ENCODE data around the gene CACNA1G.

GRCh38 chr17:50562242-50563091 is 2.0 kb downstream of the CACNA1G start:
- TF ChIP-seq CTCF (IDR thresholded peaks at IDR 0.05): no peak
- no peak for TF ChIP-seq POLR2A (IDR thresholded peaks at IDR 0.05)
